ES-I3 (cell line): ENCODE results near the gene ARL8A.
"Not testable (repeated sequence)": the region's sequence is repeated elsewhere in the genome, so short reads cannot be mapped to it uniquely, and the experiment has no call there.

Experiments
- H3K36me3 ChIP-seq: 2 replicates; pipeline ENCODE4 v1.6.1; 2013; ENCODE audit warnings: mild to moderate bottlenecking, low read length, control low read depth, moderate library complexity; ENCODE audit not compliant: insufficient read depth
- H3K4me1 ChIP-seq: 2 replicates; pipeline ENCODE4 v1.6.1; 2013; ENCODE audit warnings: mild to moderate bottlenecking, control low read depth, low read length; ENCODE audit not compliant: insufficient read depth
- H3K9ac ChIP-seq: 2 replicates; pipeline ENCODE4 v1.6.1; 2013; ENCODE audit warnings: low read depth, mild to moderate bottlenecking, low read length, moderate library complexity
- H3K9me3 ChIP-seq: 2 replicates; pipeline ENCODE4 v1.6.1; 2013; ENCODE audit warnings: mild to moderate bottlenecking, low read length, moderate library complexity; ENCODE audit not compliant: control insufficient read depth, insufficient read depth

ARL8A gene

GRCh38 chr1:202127836-202128622 lies 16.5 kb downstream of the ARL8A start:
- peaks cover 4% of the 10 kb centered on the region; the same call in 1 of the 2 replicates for H3K36me3 ChIP-seq
- no peaks in the 10 kb centered on the region for H3K9me3 ChIP-seq
- no peaks in the 10 kb centered on the region for H3K4me1 ChIP-seq
- no peak overlapping the region for H3K9ac ChIP-seq

- H3K9me3 ChIP-seq = no peaks in the 10 kb centered on the region
- no peaks in the 10 kb centered on the region for H3K36me3 ChIP-seq
- H3K4me1 ChIP-seq = no peaks in the 10 kb centered on the region
- H3K9ac ChIP-seq = no peak overlapping the region
Observed at GRCh38 chr1:202127061-202127460, 17.5 kb downstream of the ARL8A start.

GRCh38 chr1:202126426-202126825 lies 18.1 kb downstream of the ARL8A start:
- H3K9ac ChIP-seq = no peak overlapping the region
- H3K9me3 ChIP-seq = no peaks in the 10 kb centered on the region
- H3K36me3 ChIP-seq = no peaks in the 10 kb centered on the region
- no peaks in the 10 kb centered on the region for H3K4me1 ChIP-seq

- Histone ChIP-seq H3K36me3 (no peaks in the 10 kb centered on the region), H3K4me1 (no peaks in the 10 kb centered on the region), H3K9ac (no peak overlapping the region), H3K9me3 (no peaks in the 10 kb centered on the region)
Observed at GRCh38 chr1:202125611-202126010, 18.9 kb downstream of the ARL8A start.

- no peak overlapping the region for H3K9ac ChIP-seq
- no peaks in the 10 kb centered on the region for H3K4me1 ChIP-seq
- H3K9me3 ChIP-seq = no peaks in the 10 kb centered on the region
- no peaks in the 10 kb centered on the region for H3K36me3 ChIP-seq
Observed at GRCh38 chr1:202124142-202124541, 20.4 kb downstream of the ARL8A start.

GRCh38 chr1:202123336-202123813 lies 21.2 kb downstream of the ARL8A start:
- no peak overlapping the region for H3K9ac ChIP-seq
- no peaks in the 10 kb centered on the region for H3K36me3 ChIP-seq
- no peaks in the 10 kb centered on the region for H3K9me3 ChIP-seq
- H3K4me1 ChIP-seq = no peaks in the 10 kb centered on the region

GRCh38 chr1:202122639-202123335 lies 21.8 kb downstream of the ARL8A start, which contains the start of gene GPR37L1:
GPR37L1 (plus strand) TSS chr1:202122917; CDS start chr1:202122964, 47 bp downstream.
- no peaks in the 10 kb centered on the region for H3K36me3 ChIP-seq
- H3K4me1 ChIP-seq = no peaks in the 10 kb centered on the region
- H3K9me3 ChIP-seq = no peaks in the 10 kb centered on the region
- no peak within 1 kb of the TSS for H3K9ac ChIP-seq

- Histone ChIP-seq H3K9ac (no peak overlapping the region), H3K4me1 (no peaks in the 10 kb centered on the region), H3K9me3 (no peaks in the 10 kb centered on the region), H3K36me3 (no peaks in the 10 kb centered on the region)
Observed at GRCh38 chr1:202121006-202121405, 23.5 kb downstream of the ARL8A start.

GRCh38 chr1:202117898-202118371 lies 26.6 kb downstream of the ARL8A start:
- H3K9me3 ChIP-seq = no peaks in the 10 kb centered on the region
- peaks cover 7% of the 10 kb centered on the region for H3K4me1 ChIP-seq
- H3K36me3 ChIP-seq = no peaks in the 10 kb centered on the region
- no peak overlapping the region for H3K9ac ChIP-seq

- Histone ChIP-seq H3K36me3 (no peaks in the 10 kb centered on the region), H3K4me1 (peaks cover 7% of the 10 kb centered on the region), H3K9me3 (no peaks in the 10 kb centered on the region), H3K9ac (no peak overlapping the region)
Observed at GRCh38 chr1:202116287-202116686, 28.2 kb downstream of the ARL8A start.

- H3K36me3 ChIP-seq = no peaks in the 10 kb centered on the region
- H3K9ac ChIP-seq = no peak overlapping the region
- peaks cover 7% of the 10 kb centered on the region for H3K4me1 ChIP-seq
- no peaks in the 10 kb centered on the region for H3K9me3 ChIP-seq
Observed at GRCh38 chr1:202113690-202114300, 30.7 kb downstream of the ARL8A start.

GRCh38 chr1:202112859-202113689 lies 31.5 kb downstream of the ARL8A start:
- no peak overlapping the region for H3K9ac ChIP-seq
- no peaks in the 10 kb centered on the region for H3K9me3 ChIP-seq
- peaks cover 10% of the 10 kb centered on the region for H3K4me1 ChIP-seq
- H3K36me3 ChIP-seq = no peaks in the 10 kb centered on the region

GRCh38 chr1:202111589-202111988 lies 32.9 kb downstream of the ARL8A start:
- H3K9ac ChIP-seq, H3K9me3 ChIP-seq, H3K36me3 ChIP-seq: not testable (repeated sequence)
- peaks cover 21% of the 10 kb centered on the region for H3K4me1 ChIP-seq

GRCh38 chr1:202110977-202111376 lies 33.6 kb downstream of the ARL8A start:
- Histone ChIP-seq H3K4me1 (peaks cover 26% of the 10 kb centered on the region), H3K36me3 (no peaks in the 10 kb centered on the region), H3K9ac (no peak overlapping the region), H3K9me3 (no peaks in the 10 kb centered on the region)
